Naive thymus-derived CD4-positive, alpha-beta T cell (primary cell): ENCODE measurements around the gene GYPC. TPM values are rescaled to one million over a fixed set of nuclear protein-coding genes. Genes with fewer than 3 reads are reported as not detected.

Experiments
- ATAC-seq: fragments of 150-1000 bp; cut with Tn5 transposase; 2 replicates; pipeline ENCODE4 v1.10.0; 2021; ENCODE audit warnings: mild to moderate bottlenecking, moderate library complexity
- CTCF ChIA-PET: fragments of 350-600 bp; sonication (Branson Sonifier 250); formaldehyde crosslinking; loops from one replicate; lab custom pipeline; 2021; ENCODE audit warnings: antibody characterized with exemption; lab: Charles Lee
- POLR2A ChIA-PET: fragments of 350-600 bp; sonication (Branson Sonifier 250); formaldehyde crosslinking; loops from one replicate; lab custom pipeline; 2021; ENCODE audit warnings: antibody characterized with exemption, inconsistent platforms; lab: Charles Lee
- DNase-seq, 9 donors: peaks; one replicate each; pipeline versions ENCODE4 v3.0.0 to v3.0.0-alpha.2; 2020 to 2022; ENCODE audit warnings: mixed read lengths in 1 of 9
- H3K27ac ChIP-seq: one replicate; pipeline ENCODE4 v1.7.0; 2013; ENCODE audit warnings: mild to moderate bottlenecking, low read depth, low read length, moderate library complexity
- H3K27me3 ChIP-seq, 2 donors: one replicate each; pipeline ENCODE4 v1.7.0; 2013; ENCODE audit warnings: low read length in 2 of 2, mild to moderate bottlenecking in 2 of 2, moderate library complexity in 2 of 2; ENCODE audit not compliant: control insufficient read depth in 2 of 2, insufficient read depth in 2 of 2
- H3K36me3 ChIP-seq, 3 experiments: 1 replicate in 2 of 3; 2 replicates in 1 of 3; pipeline ENCODE4 v1.7.0; 2013; ENCODE audit warnings: low read length in 3 of 3, mild to moderate bottlenecking in 3 of 3, moderate library complexity in 1 of 3; ENCODE audit not compliant: insufficient read depth in 3 of 3, control insufficient read depth in 2 of 3
- H3K4me1 ChIP-seq, 2 donors: one replicate each; pipeline ENCODE4 v1.7.0; 2013; ENCODE audit warnings: low read length in 2 of 2, mild to moderate bottlenecking in 2 of 2, moderate library complexity in 1 of 2; ENCODE audit not compliant: control insufficient read depth in 2 of 2, insufficient read depth in 2 of 2
- H3K4me3 ChIP-seq: 2 replicates; pipeline ENCODE4 v1.7.0; 2013; ENCODE audit warnings: mild to moderate bottlenecking, low read length
- H3K9me3 ChIP-seq, 3 experiments: 1 replicate in 2 of 3; 2 replicates in 1 of 3; pipeline ENCODE4 v1.7.0; 2013; ENCODE audit warnings: low read length in 3 of 3; ENCODE audit not compliant: control insufficient read depth in 2 of 3
- H3K27ac Mint-ChIP-seq, 9 donors: one replicate each; pipeline ENCODE4 v1.8.0; 2020 to 2022; ENCODE audit warnings: mixed read lengths in 9 of 9, mild to moderate bottlenecking in 8 of 9, moderate library complexity in 5 of 9, inconsistent platforms in 2 of 9
- H3K27me3 Mint-ChIP-seq, 5 donors: one replicate each; pipeline ENCODE4 v1.8.0; 2021 to 2022; ENCODE audit warnings: mixed read lengths in 5 of 5, mild to moderate bottlenecking in 1 of 5
- H3K36me3 Mint-ChIP-seq, 5 donors: one replicate each; pipeline ENCODE4 v1.8.0; 2020 to 2022; ENCODE audit warnings: mixed read lengths in 5 of 5, mild to moderate bottlenecking in 3 of 5, inconsistent platforms in 1 of 5
- H3K4me1 Mint-ChIP-seq, 7 donors: one replicate each; pipeline ENCODE4 v1.8.0; 2020 to 2022; ENCODE audit warnings: mixed read lengths in 7 of 7, mild to moderate bottlenecking in 3 of 7, inconsistent platforms in 1 of 7
- H3K4me3 Mint-ChIP-seq, 10 donors: one replicate each; pipeline ENCODE4 v1.8.0; 2020 to 2022; ENCODE audit warnings: mild to moderate bottlenecking in 10 of 10, mixed read lengths in 10 of 10, moderate library complexity in 6 of 10, inconsistent platforms in 2 of 10
- H3K9me3 Mint-ChIP-seq, 11 donors: one replicate each; pipeline ENCODE4 v1.8.0; 2020 to 2022; ENCODE audit warnings: mixed read lengths in 11 of 11, mild to moderate bottlenecking in 4 of 11, inconsistent platforms in 1 of 11, moderate library complexity in 1 of 11
- intact Hi-C, 2 donors: fragments of 100-400 bp; cut with micrococcal nuclease; formaldehyde crosslinking; loops; one replicate each; pipeline ENCODE4 v1.15.1; 2023
- polyA plus RNA-seq, 2 donors: library from polyadenylated mRNA; unstranded; fragments of 300-500 nt; fragmentation: Illumina TruSeq; gene quantifications; one replicate each; pipeline ENCODE4 v1.2.3, GENCODE V29; 2021
- total RNA-seq, 6 experiments: library from RNA in 5 of 6; stranded (reverse) in 5 of 6; gene quantifications; 1 replicate in 5 of 6; 2 replicates in 1 of 6; pipeline ENCODE4 v1.2.3 and lab custom pipeline; 2021 to 2026

The GYPC gene
- total and polyA plus RNA-seq, 7 experiments from 2014 or later = 114 to 277 (median 140) TPM

GRCh38 chr2:126729896-126730295 is 73.9 kb downstream of the GYPC start:
- Mint-ChIP-seq H3K27ac (no peak overlapping the region), H3K36me3 (peaks cover 0 to 13% (median 2%) of the 10 kb centered on the region in 5 donors), H3K9me3 (peaks cover 6 to 26% (median 12%) of the 10 kb centered on the region in 11 donors), H3K4me1 (peaks cover 0 to 8% (median 0%) of the 10 kb centered on the region in 7 donors), H3K27me3 (peaks cover 0 to 20% (median 4%) of the 10 kb centered on the region in 5 donors), H3K4me3 (no peak overlapping the region)
- no peak overlapping the region for H3K4me3 ChIP-seq
- CTCF ChIA-PET = no interaction called here
- peaks cover 0 to 8% (median 0%) of the 10 kb centered on the region in 3 experiments for H3K9me3 ChIP-seq
- POLR2A ChIA-PET = no interaction called here
- no peak overlapping the region for H3K27ac ChIP-seq
- no peaks in the 10 kb centered on the region for H3K27me3 ChIP-seq
- no peaks in the 10 kb centered on the region for H3K4me1 ChIP-seq
- DNase-seq = no peak
- no peaks in the 10 kb centered on the region for H3K36me3 ChIP-seq
- intact Hi-C loops = no loop called here
- ATAC-seq = no peak

- Histone ChIP-seq H3K4me1 (no peaks in the 10 kb centered on the region), H3K9me3 (peaks cover 0 to under 1% (median 0%) of the 10 kb centered on the region in 3 experiments), H3K4me3 (no peak overlapping the region), H3K27me3 (no peaks in the 10 kb centered on the region), H3K36me3 (no peaks in the 10 kb centered on the region), H3K27ac (no peak overlapping the region)
- H3K4me1 Mint-ChIP-seq = peaks cover 0 to 9% (median 0%) of the 10 kb centered on the region in 7 donors
- POLR2A ChIA-PET = no interaction called here
- H3K36me3 Mint-ChIP-seq = peaks cover 0 to 5% (median 0%) of the 10 kb centered on the region in 5 donors
- no peak overlapping the region for H3K27ac Mint-ChIP-seq
- intact Hi-C loops = no loop called here
- CTCF ChIA-PET = no interaction called here
- H3K4me3 Mint-ChIP-seq = no peak overlapping the region
- peaks cover 0 to 13% (median 0%) of the 10 kb centered on the region in 5 donors for H3K27me3 Mint-ChIP-seq
- H3K9me3 Mint-ChIP-seq = peaks cover under 1 to 18% (median 4%) of the 10 kb centered on the region in 11 donors
- DNase-seq = no peak
- ATAC-seq = no peak
These were observed 74.7 kb downstream of the GYPC start for GRCh38 chr2:126730655-126731054.

- DNase-seq (no peak), ATAC-seq (no peak)
- H3K4me1 Mint-ChIP-seq = peaks cover 0 to 11% (median 0%) of the 10 kb centered on the region in 7 donors
- Histone ChIP-seq H3K9me3 (no peaks in the 10 kb centered on the region), H3K36me3 (no peaks in the 10 kb centered on the region), H3K27ac (no peak overlapping the region), H3K4me1 (no peaks in the 10 kb centered on the region), H3K27me3 (no peaks in the 10 kb centered on the region), H3K4me3 (no peak overlapping the region)
- no peak overlapping the region for H3K4me3 Mint-ChIP-seq
- H3K36me3 Mint-ChIP-seq = no peaks in the 10 kb centered on the region
- intact Hi-C loops = no loop called here
- H3K27ac Mint-ChIP-seq = no peak overlapping the region
- peaks cover 0 to 11% (median 1%) of the 10 kb centered on the region in 11 donors for H3K9me3 Mint-ChIP-seq
- CTCF ChIA-PET = interaction anchor here (0.6 kb wide), 1 partner anchor 27 kb away, joined by 4 read pairs; no protein-coding TSS in a partner anchor
- POLR2A ChIA-PET = no interaction called here
- H3K27me3 Mint-ChIP-seq = peaks cover 0 to 10% (median 0%) of the 10 kb centered on the region in 5 donors
These were observed 75.4 kb downstream of the GYPC start for GRCh38 chr2:126731353-126731752.

GRCh38 chr2:126732682-126733245 is 76.8 kb downstream of the GYPC start:
- ChIA-PET CTCF (no interaction called here), POLR2A (interaction anchor here (0.7 kb wide), 1 partner anchor 397 kb away, joined by 3 read pairs; no protein-coding TSS in a partner anchor)
- Histone ChIP-seq H3K4me1 (no peaks in the 10 kb centered on the region), H3K9me3 (no peaks in the 10 kb centered on the region), H3K4me3 (no peak overlapping the region), H3K27me3 (no peaks in the 10 kb centered on the region), H3K36me3 (no peaks in the 10 kb centered on the region), H3K27ac (no peak overlapping the region)
- Mint-ChIP-seq H3K4me1 (peaks cover 0 to 18% (median 0%) of the 10 kb centered on the region in 7 donors), H3K27ac (peak overlapping the region in 2 of 9 donors; percentile 43 to 73), H3K36me3 (no peaks in the 10 kb centered on the region), H3K4me3 (no peak overlapping the region), H3K27me3 (peaks cover 0 to 7% (median 0%) of the 10 kb centered on the region in 5 donors), H3K9me3 (no peaks in the 10 kb centered on the region)
- ATAC-seq (no peak), DNase-seq (no peak)
- intact Hi-C loops = no loop called here

GRCh38 chr2:126733795-126734194 is 77.8 kb downstream of the GYPC start:
- H3K4me3 Mint-ChIP-seq = no peak overlapping the region
- ChIA-PET POLR2A (no interaction called here), CTCF (no interaction called here)
- DNase-seq (no peak), ATAC-seq (no peak)
- Histone ChIP-seq H3K27me3 (no peaks in the 10 kb centered on the region), H3K4me3 (no peak overlapping the region), H3K4me1 (no peaks in the 10 kb centered on the region), H3K27ac (no peak overlapping the region), H3K9me3 (no peaks in the 10 kb centered on the region), H3K36me3 (no peaks in the 10 kb centered on the region)
- H3K36me3 Mint-ChIP-seq = no peaks in the 10 kb centered on the region
- peaks cover 0 to 7% (median 0%) of the 10 kb centered on the region in 5 donors for H3K27me3 Mint-ChIP-seq
- H3K9me3 Mint-ChIP-seq = peaks cover 0 to 2% (median 0%) of the 10 kb centered on the region in 11 donors
- intact Hi-C loops = no loop called here
- peaks cover 0 to 18% (median 0%) of the 10 kb centered on the region in 7 donors for H3K4me1 Mint-ChIP-seq
- H3K27ac Mint-ChIP-seq = peak overlapping the region in 1 of 9 donors; percentile 21

GRCh38 chr2:126736133-126736874 is 80.3 kb downstream of the GYPC start:
- Histone ChIP-seq H3K27ac (no peak overlapping the region), H3K36me3 (no peaks in the 10 kb centered on the region), H3K9me3 (no peaks in the 10 kb centered on the region), H3K4me1 (no peaks in the 10 kb centered on the region), H3K27me3 (no peaks in the 10 kb centered on the region), H3K4me3 (no peak overlapping the region)
- POLR2A ChIA-PET = no interaction called here
- Mint-ChIP-seq H3K27me3 (peaks cover 0 to 7% (median 0%) of the 10 kb centered on the region in 5 donors), H3K9me3 (peaks cover 0 to 2% (median 0%) of the 10 kb centered on the region in 11 donors), H3K4me3 (no peak overlapping the region), H3K36me3 (no peaks in the 10 kb centered on the region), H3K4me1 (peaks cover 0 to 21% (median 5%) of the 10 kb centered on the region in 7 donors), H3K27ac (peak overlapping the region in 1 of 9 donors; percentile 1)
- CTCF ChIA-PET = interaction anchor here (0.6 kb wide), 1 partner anchor 11 kb away, joined by 3 read pairs; no protein-coding TSS in a partner anchor
- no peak for DNase-seq
- intact Hi-C loops = no loop called here
- ATAC-seq = peak; percentile 36
